Measurements from ENCODE around the gene ZBTB3.

- TF ChIP-seq POLR2AphosphoS5 (IDR thresholded peaks at IDR 0.05; ENCODE audit: low read depth, low read length), result no peak
- no peak for TF ChIP-seq FOXP2 (optimal IDR thresholded peaks at IDR 0.05; ENCODE audit: borderline replicate concordance, extremely low read depth, extremely low read length, insufficient read depth)
- TF ChIP-seq REST (IDR thresholded peaks at IDR 0.05; ENCODE audit: insufficient read depth in 1 of 2, low read depth in 2 of 2, low read length in 2 of 2), result no peak
- no peak for TF ChIP-seq SIN3A (IDR thresholded peaks at IDR 0.05; ENCODE audit: borderline replicate concordance, insufficient read depth, low read length)
Measured at GRCh38 chr11:62796281-62796680, 42.3 kb upstream of the ZBTB3 start.
